ENCODE results near the gene DMRTB1. TPM values are rescaled to one million over a fixed set of nuclear protein-coding genes. Genes with fewer than 3 reads are reported as not detected.

The DMRTB1 gene
- total RNA-seq, 2 experiments from 2014 or later, result not detected

GRCh38 chr1:53442299-53442698, 16.9 kb upstream of the DMRTB1 start:
- CTCF ChIA-PET, result no interaction called here
- H3K27ac Mint-ChIP-seq, result no peak overlapping the region
- H3K36me3 Mint-ChIP-seq, result no peaks in the 10 kb centered on the region
- DNase-seq, result no peak
- no peaks in the 10 kb centered on the region for H3K4me1 Mint-ChIP-seq
- H3K4me3 Mint-ChIP-seq, result no peak overlapping the region
- H3K9me3 Mint-ChIP-seq (ENCODE audit: low read depth), result peaks cover 3% of the 10 kb centered on the region
- no peak for ATAC-seq
- H3K27me3 Mint-ChIP-seq, result peaks cover 10% of the 10 kb centered on the region

- no peaks in the 10 kb centered on the region for H3K4me1 Mint-ChIP-seq
- CTCF ChIA-PET, result no interaction called here
Observed at GRCh38 chr1:53446051-53446450, 13.1 kb upstream of the DMRTB1 start.

DNA sequence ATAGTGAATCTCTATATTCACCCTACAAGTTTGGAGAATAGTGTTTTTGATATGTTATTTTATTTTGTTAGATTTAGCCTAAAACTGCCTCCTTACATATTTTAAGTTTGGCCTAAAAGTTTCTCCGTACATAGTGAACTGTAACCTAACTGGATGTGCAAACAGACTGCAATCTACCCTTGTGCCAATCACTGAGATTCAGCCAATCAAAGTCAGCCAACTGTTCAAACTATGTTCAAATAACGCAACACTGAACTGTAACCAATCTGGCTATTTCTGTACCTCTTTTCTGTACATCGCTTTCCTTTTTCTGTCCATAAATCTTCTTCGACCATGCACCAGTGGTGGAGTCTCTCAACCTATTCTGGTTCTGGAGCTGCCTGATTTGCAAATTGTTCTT, 11.8 kb upstream of the DMRTB1 start:
- DNase-seq, result no peak
- no peaks in the 10 kb centered on the region for H3K9me3 Mint-ChIP-seq (ENCODE audit: low read depth)
- CTCF ChIA-PET, result no interaction called here
- H3K36me3 Mint-ChIP-seq, result no peaks in the 10 kb centered on the region
- no peaks in the 10 kb centered on the region for H3K4me1 Mint-ChIP-seq
- H3K27me3 Mint-ChIP-seq, result peaks cover 6% of the 10 kb centered on the region
- H3K4me3 Mint-ChIP-seq, result no peak overlapping the region
- H3K27ac Mint-ChIP-seq, result no peak overlapping the region
- ATAC-seq, result no peak

More at GRCh38 chr1:53446051-53446450, 13.1 kb upstream of the DMRTB1 start:
- ATAC-seq (no peak), DNase-seq (no peak)
- peaks cover 6% of the 10 kb centered on the region for H3K27me3 Mint-ChIP-seq
- H3K27ac Mint-ChIP-seq, result no peak overlapping the region
- no peaks in the 10 kb centered on the region for H3K36me3 Mint-ChIP-seq
- no peak overlapping the region for H3K4me3 Mint-ChIP-seq
- no peaks in the 10 kb centered on the region for H3K9me3 Mint-ChIP-seq (ENCODE audit: low read depth)

GRCh38 chr1:53448241-53448841, 10.9 kb upstream of the DMRTB1 start:
- H3K9me3 Mint-ChIP-seq (ENCODE audit: low read depth), result no peaks in the 10 kb centered on the region
- no peak overlapping the region for H3K4me3 Mint-ChIP-seq
- H3K4me1 Mint-ChIP-seq, result no peaks in the 10 kb centered on the region
- DNase-seq (no peak), ATAC-seq (no peak)
- no peaks in the 10 kb centered on the region for H3K36me3 Mint-ChIP-seq
- CTCF ChIA-PET, result interaction anchor here (1.2 to 1.5 kb wide), 4 partner anchors 16 to 234 kb away, joined by 3 to 4 read pairs (median 3); no protein-coding TSS in a partner anchor
- no peak overlapping the region for H3K27ac Mint-ChIP-seq
- H3K27me3 Mint-ChIP-seq, result peaks cover 6% of the 10 kb centered on the region

GRCh38 chr1:53449021-53449420, 10.2 kb upstream of the DMRTB1 start:
- DNase-seq, result no peak
- Mint-ChIP-seq H3K4me3 (no peak overlapping the region), H3K4me1 (no peaks in the 10 kb centered on the region), H3K27ac (no peak overlapping the region), H3K36me3 (no peaks in the 10 kb centered on the region), H3K9me3 (ENCODE audit: low read depth) (no peaks in the 10 kb centered on the region), H3K27me3 (peaks cover 6% of the 10 kb centered on the region)
- CTCF ChIA-PET, result interaction anchor here (1.2 to 1.5 kb wide), 4 partner anchors 16 to 233 kb away, joined by 3 to 4 read pairs (median 3); no protein-coding TSS in a partner anchor
- no peak for ATAC-seq

GRCh38 chr1:53449693-53450092, 9.5 kb upstream of the DMRTB1 start:
- Mint-ChIP-seq H3K27ac (no peak overlapping the region), H3K4me1 (no peaks in the 10 kb centered on the region), H3K36me3 (no peaks in the 10 kb centered on the region), H3K4me3 (no peak overlapping the region), H3K27me3 (peaks cover 6% of the 10 kb centered on the region), H3K9me3 (ENCODE audit: low read depth) (no peaks in the 10 kb centered on the region)
- no peak for DNase-seq
- no peak for ATAC-seq
- CTCF ChIA-PET, result interaction anchor here (0.6 to 1.3 kb wide), 4 partner anchors 8 to 36 kb away, joined by 3 to 4 read pairs (median 3); no protein-coding TSS in a partner anchor

- H3K36me3 Mint-ChIP-seq, result no peaks in the 10 kb centered on the region
- no peak for DNase-seq
- peaks cover 6% of the 10 kb centered on the region for H3K27me3 Mint-ChIP-seq
- no peaks in the 10 kb centered on the region for H3K4me1 Mint-ChIP-seq
- ATAC-seq, result no peak
- no peaks in the 10 kb centered on the region for H3K9me3 Mint-ChIP-seq (ENCODE audit: low read depth)
- H3K27ac Mint-ChIP-seq, result no peak overlapping the region
- no peak overlapping the region for H3K4me3 Mint-ChIP-seq
- CTCF ChIA-PET, result interaction anchor here (0.6 to 1.0 kb wide), 4 partner anchors 9 to 232 kb away, joined by 3 to 4 read pairs (median 3); no protein-coding TSS in a partner anchor
Observed at GRCh38 chr1:53450225-53450624, 9.0 kb upstream of the DMRTB1 start.

GRCh38 chr1:53454019-53454418, 5.2 kb upstream of the DMRTB1 start:
- no peaks in the 10 kb centered on the region for H3K36me3 Mint-ChIP-seq
- H3K27ac Mint-ChIP-seq, result no peak overlapping the region
- CTCF ChIA-PET, result no interaction called here
- ATAC-seq (no peak), DNase-seq (no peak)
- no peaks in the 10 kb centered on the region for H3K4me1 Mint-ChIP-seq
- H3K27me3 Mint-ChIP-seq, result no peaks in the 10 kb centered on the region
- no peaks in the 10 kb centered on the region for H3K9me3 Mint-ChIP-seq (ENCODE audit: low read depth)
- H3K4me3 Mint-ChIP-seq, result no peak overlapping the region

- Mint-ChIP-seq H3K27me3 (no peaks in the 10 kb centered on the region), H3K4me1 (no peaks in the 10 kb centered on the region), H3K36me3 (no peaks in the 10 kb centered on the region), H3K27ac (no peak overlapping the region), H3K4me3 (no peak overlapping the region), H3K9me3 (ENCODE audit: low read depth) (no peaks in the 10 kb centered on the region)
- ATAC-seq, result no peak
- CTCF ChIA-PET, result no interaction called here
- DNase-seq, result no peak
Observed at GRCh38 chr1:53455364-53455991, 3.7 kb upstream of the DMRTB1 start.

GRCh38 chr1:53458634-53459033, 565 bp upstream of the DMRTB1 start:
- Mint-ChIP-seq H3K4me1 (no peaks in the 10 kb centered on the region), H3K27me3 (no peaks in the 10 kb centered on the region), H3K36me3 (no peaks in the 10 kb centered on the region), H3K9me3 (ENCODE audit: low read depth) (no peaks in the 10 kb centered on the region), H3K27ac (no peak overlapping the region), H3K4me3 (no peak overlapping the region)
- DNase-seq (no peak), ATAC-seq (no peak)
- CTCF ChIA-PET, result no interaction called here

GRCh38 chr1:53460211-53460634, 1.0 kb downstream of the DMRTB1 start:
- no peak overlapping the region for H3K27ac Mint-ChIP-seq
- no peaks in the 10 kb centered on the region for H3K27me3 Mint-ChIP-seq
- DNase-seq (no peak), ATAC-seq (no peak)
- H3K4me1 Mint-ChIP-seq, result no peaks in the 10 kb centered on the region
- no peaks in the 10 kb centered on the region for H3K9me3 Mint-ChIP-seq (ENCODE audit: low read depth)
- no peak overlapping the region for H3K4me3 Mint-ChIP-seq
- H3K36me3 Mint-ChIP-seq, result no peaks in the 10 kb centered on the region
- CTCF ChIA-PET, result no interaction called here

GRCh38 chr1:53460666-53461322, 1.6 kb downstream of the DMRTB1 start:
- H3K4me1 Mint-ChIP-seq, result peaks cover 3% of the 10 kb centered on the region
- ATAC-seq (no peak), DNase-seq (no peak)
- no peak overlapping the region for H3K27ac Mint-ChIP-seq
- CTCF ChIA-PET, result no interaction called here
- H3K9me3 Mint-ChIP-seq (ENCODE audit: low read depth), result no peaks in the 10 kb centered on the region
- H3K4me3 Mint-ChIP-seq, result no peak overlapping the region
- no peaks in the 10 kb centered on the region for H3K36me3 Mint-ChIP-seq
- no peaks in the 10 kb centered on the region for H3K27me3 Mint-ChIP-seq

DNA sequence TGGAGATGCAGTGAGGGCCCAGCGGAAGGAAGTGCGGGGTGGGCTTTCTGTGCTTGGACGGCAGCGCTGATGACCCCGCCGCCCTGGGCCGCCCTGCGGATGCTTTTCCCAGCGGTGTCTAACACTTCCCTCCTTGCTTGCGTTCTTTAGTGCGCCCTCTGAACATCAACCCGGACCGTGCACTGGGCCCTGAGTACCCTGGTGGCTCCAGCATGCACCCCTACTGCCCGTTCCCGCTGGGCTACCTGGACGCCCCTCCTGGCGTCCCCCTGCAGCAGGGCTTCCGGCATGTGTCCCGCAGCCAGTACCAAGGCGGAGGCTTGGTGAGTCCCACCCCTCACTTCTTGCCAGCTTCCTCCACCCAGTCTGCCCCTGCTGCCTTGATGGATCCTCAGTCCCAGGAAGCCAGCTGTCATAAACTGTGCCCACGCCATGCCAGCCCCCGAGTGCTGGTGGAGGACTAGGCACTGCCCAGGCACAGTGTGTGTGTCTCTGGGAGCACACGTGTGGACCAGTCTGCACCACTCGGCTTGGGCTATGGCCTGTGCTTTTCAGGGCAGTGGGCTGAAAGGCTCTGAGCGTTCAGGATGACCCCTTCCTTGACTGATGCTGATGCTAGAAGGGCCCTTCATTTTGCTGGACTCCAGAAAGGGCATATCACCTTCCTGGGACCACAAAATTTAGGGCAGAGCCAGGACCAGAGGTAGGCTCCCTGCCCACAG, 2.3 kb downstream of the DMRTB1 start:
- H3K27ac Mint-ChIP-seq, result no peak overlapping the region
- peaks cover 6% of the 10 kb centered on the region for H3K4me1 Mint-ChIP-seq
- H3K27me3 Mint-ChIP-seq, result no peaks in the 10 kb centered on the region
- H3K9me3 Mint-ChIP-seq (ENCODE audit: low read depth), result no peaks in the 10 kb centered on the region
- ATAC-seq (no peak), DNase-seq (no peak)
- H3K4me3 Mint-ChIP-seq, result no peak overlapping the region
- H3K36me3 Mint-ChIP-seq, result no peaks in the 10 kb centered on the region
- CTCF ChIA-PET, result interaction anchor here (1.1 kb wide), 1 partner anchor 24 kb away, joined by 3 read pairs; no protein-coding TSS in a partner anchor

Measured in activated CD8-positive, alpha-beta memory T cell treated with anti-CD3 and anti-CD28 coated beads, Interleukin-2, amount 10 ng/mL, durations not matched to agents 7 days and 5 days (primary cell).